Measurements from ENCODE around the gene CTR9.

DNA sequence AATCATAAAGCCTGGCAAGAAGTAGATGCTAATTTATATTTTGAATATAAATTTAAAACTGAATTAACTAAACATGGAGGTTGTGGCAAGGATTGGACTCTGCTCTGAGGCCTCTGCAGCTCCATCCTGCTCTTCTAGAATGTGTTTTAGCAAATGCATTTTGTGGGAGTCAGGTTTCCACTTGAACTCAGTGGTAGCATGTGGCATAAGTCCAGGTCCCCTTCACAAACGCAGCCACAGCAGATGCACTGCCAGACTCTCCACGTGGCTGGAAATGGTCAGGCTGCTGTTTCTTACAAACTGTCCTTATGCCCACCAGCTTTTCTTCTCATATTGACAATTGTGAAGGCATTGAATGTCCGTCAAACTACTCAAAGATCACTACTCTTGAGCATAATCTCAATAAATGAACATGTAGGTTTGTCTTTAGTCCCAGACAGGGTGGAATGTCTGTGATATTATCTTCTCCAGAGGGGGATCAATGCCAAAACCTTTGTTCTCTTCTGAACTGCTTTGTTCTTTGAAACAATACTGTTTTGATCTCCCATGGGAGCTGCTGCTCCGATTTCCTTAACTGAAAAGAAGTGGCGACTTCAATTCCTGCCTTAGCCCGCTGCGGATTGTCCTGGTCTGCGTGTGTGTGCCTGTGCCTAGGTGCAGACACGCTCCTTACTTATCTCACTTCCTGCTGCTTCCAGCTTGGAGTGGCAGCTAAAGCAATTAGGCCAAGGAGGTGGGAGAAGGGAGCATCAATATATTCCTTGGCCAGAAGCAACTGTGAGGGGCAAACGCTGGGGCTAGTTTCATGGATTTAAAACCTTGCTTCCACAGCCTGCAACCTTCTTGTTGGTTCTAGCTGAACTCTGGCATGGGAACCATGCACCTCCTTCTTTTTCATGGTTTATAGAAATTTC is 33.4 kb downstream of the CTR9 start:
- TF ChIP-seq, protein P1, sequence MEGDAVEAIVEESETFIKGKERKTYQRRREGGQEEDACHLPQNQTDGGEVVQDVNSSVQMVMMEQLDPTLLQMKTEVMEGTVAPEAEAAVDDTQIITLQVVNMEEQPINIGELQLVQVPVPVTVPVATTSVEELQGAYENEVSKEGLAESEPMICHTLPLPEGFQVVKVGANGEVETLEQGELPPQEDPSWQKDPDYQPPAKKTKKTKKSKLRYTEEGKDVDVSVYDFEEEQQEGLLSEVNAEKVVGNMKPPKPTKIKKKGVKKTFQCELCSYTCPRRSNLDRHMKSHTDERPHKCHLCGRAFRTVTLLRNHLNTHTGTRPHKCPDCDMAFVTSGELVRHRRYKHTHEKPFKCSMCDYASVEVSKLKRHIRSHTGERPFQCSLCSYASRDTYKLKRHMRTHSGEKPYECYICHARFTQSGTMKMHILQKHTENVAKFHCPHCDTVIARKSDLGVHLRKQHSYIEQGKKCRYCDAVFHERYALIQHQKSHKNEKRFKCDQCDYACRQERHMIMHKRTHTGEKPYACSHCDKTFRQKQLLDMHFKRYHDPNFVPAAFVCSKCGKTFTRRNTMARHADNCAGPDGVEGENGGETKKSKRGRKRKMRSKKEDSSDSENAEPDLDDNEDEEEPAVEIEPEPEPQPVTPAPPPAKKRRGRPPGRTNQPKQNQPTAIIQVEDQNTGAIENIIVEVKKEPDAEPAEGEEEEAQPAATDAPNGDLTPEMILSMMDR (IDR thresholded peaks at IDR 0.05), result no peak
- no peak for TF ChIP-seq POLR2A (IDR thresholded peaks at IDR 0.05)

Measured in adrenal gland (tissue), 5 donors.